ENCODE measurements around the gene EVX2. TPM values are rescaled to one million over a fixed set of nuclear protein-coding genes. Genes with fewer than 3 reads are reported as not detected.

The EVX2 gene
- total RNA-seq, 1 donor from 2014 or later, result not detected

- peaks cover 87% of the 10 kb centered on the region for H3K27me3 ChIP-seq (ENCODE audit: insufficient read depth, low read length)
- H3K4me1 Mint-ChIP-seq (ENCODE audit: low read depth, unreplicated experiment), result peaks cover 2% of the 10 kb centered on the region
- no peak overlapping the region for H2AFZ ChIP-seq (ENCODE audit: low read depth, low read length)
- no peak overlapping the region for H3K27ac Mint-ChIP-seq (ENCODE audit: unreplicated experiment)
- TF ChIP-seq EZH2 (IDR thresholded peaks at IDR 0.05; ENCODE audit: insufficient read depth, low read length) (no peak), CTCF (IDR thresholded peaks at IDR 0.05; ENCODE audit: insufficient read depth, low read depth, low read length) (no peak)
- no peak overlapping the region for H3K4me3 ChIP-seq (ENCODE audit: insufficient read depth, low read depth, low read length)
- no peaks in the 10 kb centered on the region for H3K79me2 ChIP-seq (ENCODE audit: insufficient read depth, low read length)
- no peaks in the 10 kb centered on the region for H3K4me1 ChIP-seq (ENCODE audit: insufficient read depth, low read length)
- FAIRE-seq (no peak), DNase-seq (ENCODE audit: low read depth) (no peak)
- H3K27ac ChIP-seq (ENCODE audit: low read depth, low read length), result no peak overlapping the region
- no peaks in the 10 kb centered on the region for H3K36me3 ChIP-seq (ENCODE audit: insufficient read depth, low read length)
- H4K20me1 ChIP-seq (ENCODE audit: insufficient read depth, low read length), result peaks cover 4% of the 10 kb centered on the region
- no peak overlapping the region for H3K4me3 Mint-ChIP-seq (ENCODE audit: unreplicated experiment)
- no peaks in the 10 kb centered on the region for H3K36me3 Mint-ChIP-seq (ENCODE audit: low read depth, unreplicated experiment)
- peaks cover 4% of the 10 kb centered on the region for H3K9me3 ChIP-seq (ENCODE audit: insufficient read depth, low read depth, low read length)
- no peak overlapping the region for H3K9ac ChIP-seq (ENCODE audit: low read length)
- H3K9me3 Mint-ChIP-seq (ENCODE audit: unreplicated experiment), result peaks cover 16% of the 10 kb centered on the region
- no peak overlapping the region for H3K4me2 ChIP-seq (ENCODE audit: low read length)
- H3K27me3 Mint-ChIP-seq (ENCODE audit: low read depth, unreplicated experiment), result peaks cover 80% of the 10 kb centered on the region
These were observed 26.2 kb upstream of the EVX2 start for GRCh38 chr2:176109946-176110345.

DNA sequence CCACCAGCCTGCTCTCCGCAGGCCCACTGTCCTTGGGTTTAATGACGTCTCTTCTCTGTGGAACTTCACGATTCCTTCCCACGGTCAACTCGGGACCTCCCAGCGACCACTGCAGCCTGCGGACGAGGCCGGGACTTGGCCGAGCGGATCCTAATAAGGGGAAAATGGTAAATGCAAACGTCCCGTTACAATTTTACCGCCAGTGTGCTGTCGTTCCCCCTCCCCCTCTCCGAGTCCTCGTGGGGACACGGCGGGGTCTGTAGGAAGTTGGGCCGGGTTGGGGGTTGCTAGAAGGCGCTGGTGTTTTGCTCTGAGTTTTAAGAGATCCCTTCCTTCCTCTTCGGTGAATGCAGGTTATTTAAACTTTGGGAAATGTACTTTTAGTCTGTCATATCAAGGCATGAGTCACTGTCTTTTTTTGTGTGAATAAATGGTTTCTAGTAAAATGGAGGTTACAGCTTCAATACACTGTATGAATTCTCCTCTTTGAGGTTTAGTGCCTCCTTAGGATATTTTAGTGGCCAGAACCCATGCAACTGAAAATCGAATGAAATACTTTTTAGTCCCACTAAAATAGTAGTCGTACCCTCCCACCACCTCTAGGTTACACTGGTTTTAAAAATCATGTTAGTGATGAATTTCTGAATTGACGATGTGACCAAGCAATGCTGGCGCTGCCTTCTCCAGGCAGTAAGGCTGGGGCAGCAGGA, 25.6 kb upstream of the EVX2 start:
- H3K36me3 ChIP-seq (ENCODE audit: insufficient read depth, low read length), result no peaks in the 10 kb centered on the region
- no peak overlapping the region for H3K4me3 ChIP-seq (ENCODE audit: insufficient read depth, low read depth, low read length)
- H4K20me1 ChIP-seq (ENCODE audit: insufficient read depth, low read length), result peaks cover 4% of the 10 kb centered on the region
- H3K27me3 Mint-ChIP-seq (ENCODE audit: low read depth, unreplicated experiment), result peaks cover 80% of the 10 kb centered on the region
- TF ChIP-seq CTCF (IDR thresholded peaks at IDR 0.05; ENCODE audit: insufficient read depth, low read depth, low read length) (no peak), EZH2 (IDR thresholded peaks at IDR 0.05; ENCODE audit: insufficient read depth, low read length) (peak; percentile 42)
- H3K4me2 ChIP-seq (ENCODE audit: low read length), result no peak overlapping the region
- no peaks in the 10 kb centered on the region for H3K4me1 ChIP-seq (ENCODE audit: insufficient read depth, low read length)
- peak overlapping the region; percentile 48 for H3K27ac Mint-ChIP-seq (ENCODE audit: unreplicated experiment)
- H3K9ac ChIP-seq (ENCODE audit: low read length), result no peak overlapping the region
- H3K4me1 Mint-ChIP-seq (ENCODE audit: low read depth, unreplicated experiment), result peaks cover 2% of the 10 kb centered on the region
- H3K36me3 Mint-ChIP-seq (ENCODE audit: low read depth, unreplicated experiment), result no peaks in the 10 kb centered on the region
- H3K9me3 ChIP-seq (ENCODE audit: insufficient read depth, low read depth, low read length), result peaks cover 4% of the 10 kb centered on the region
- peaks cover 16% of the 10 kb centered on the region for H3K9me3 Mint-ChIP-seq (ENCODE audit: unreplicated experiment)
- FAIRE-seq, result no peak
- H3K4me3 Mint-ChIP-seq (ENCODE audit: unreplicated experiment), result no peak overlapping the region
- H2AFZ ChIP-seq (ENCODE audit: low read depth, low read length), result no peak overlapping the region
- H3K27ac ChIP-seq (ENCODE audit: low read depth, low read length), result no peak overlapping the region
- no peak for DNase-seq (ENCODE audit: low read depth)
- H3K79me2 ChIP-seq (ENCODE audit: insufficient read depth, low read length), result no peaks in the 10 kb centered on the region
- peaks cover 87% of the 10 kb centered on the region for H3K27me3 ChIP-seq (ENCODE audit: insufficient read depth, low read length)

- H3K4me2 ChIP-seq (ENCODE audit: low read length), result no peak overlapping the region
- Mint-ChIP-seq H3K36me3 (ENCODE audit: low read depth, unreplicated experiment) (no peaks in the 10 kb centered on the region), H3K4me1 (ENCODE audit: low read depth, unreplicated experiment) (peaks cover 4% of the 10 kb centered on the region), H3K9me3 (ENCODE audit: unreplicated experiment) (peaks cover 17% of the 10 kb centered on the region), H3K27ac (ENCODE audit: unreplicated experiment) (no peak overlapping the region), H3K27me3 (ENCODE audit: low read depth, unreplicated experiment) (peaks cover 80% of the 10 kb centered on the region), H3K4me3 (ENCODE audit: unreplicated experiment) (no peak overlapping the region)
- no peaks in the 10 kb centered on the region for H3K4me1 ChIP-seq (ENCODE audit: insufficient read depth, low read length)
- H4K20me1 ChIP-seq (ENCODE audit: insufficient read depth, low read length), result peaks cover 4% of the 10 kb centered on the region
- peaks cover 87% of the 10 kb centered on the region for H3K27me3 ChIP-seq (ENCODE audit: insufficient read depth, low read length)
- H3K9ac ChIP-seq (ENCODE audit: low read length), result no peak overlapping the region
- peaks cover 4% of the 10 kb centered on the region for H3K9me3 ChIP-seq (ENCODE audit: insufficient read depth, low read depth, low read length)
- H3K79me2 ChIP-seq (ENCODE audit: insufficient read depth, low read length), result no peaks in the 10 kb centered on the region
- no peak overlapping the region for H2AFZ ChIP-seq (ENCODE audit: low read depth, low read length)
- no peak overlapping the region for H3K4me3 ChIP-seq (ENCODE audit: insufficient read depth, low read depth, low read length)
- no peak for FAIRE-seq
- no peak overlapping the region for H3K27ac ChIP-seq (ENCODE audit: low read depth, low read length)
- H3K36me3 ChIP-seq (ENCODE audit: insufficient read depth, low read length), result no peaks in the 10 kb centered on the region
- DNase-seq (ENCODE audit: low read depth), result no peak
- TF ChIP-seq CTCF (IDR thresholded peaks at IDR 0.05; ENCODE audit: insufficient read depth, low read depth, low read length) (no peak), EZH2 (IDR thresholded peaks at IDR 0.05; ENCODE audit: insufficient read depth, low read length) (peak; percentile 28)
These were observed 24.0 kb upstream of the EVX2 start for GRCh38 chr2:176107731-176108181.
